HUES64 (cell line): ENCODE results near the gene TBX4.
"Not testable (repeated sequence)": the region's sequence is repeated elsewhere in the genome, so short reads cannot be mapped to it uniquely, and the experiment has no call there.

Experiments
- H3K27ac ChIP-seq: 2 replicates; pipeline ENCODE4 v1.7.0; 2013; ENCODE audit warnings: low read depth, low read length, inconsistent platforms
- H3K27me3 ChIP-seq: 2 replicates; pipeline ENCODE4 v1.6.1; 2013; ENCODE audit warnings: mild to moderate bottlenecking, low read length; ENCODE audit not compliant: insufficient read depth
- H3K36me3 ChIP-seq: 2 replicates; pipeline ENCODE4 v1.6.1; 2013; ENCODE audit warnings: mild to moderate bottlenecking, low read length; ENCODE audit not compliant: insufficient read depth
- H3K4me1 ChIP-seq: 2 replicates; pipeline ENCODE4 v1.6.1; 2013; ENCODE audit warnings: mild to moderate bottlenecking, low read length, moderate library complexity; ENCODE audit not compliant: insufficient read depth
- H3K4me3 ChIP-seq: 2 replicates; pipeline ENCODE4 v1.5.1; 2013; ENCODE audit warnings: mild to moderate bottlenecking, low read length, moderate library complexity
- H3K9ac ChIP-seq: 2 replicates; pipeline ENCODE4 v1.6.1; 2013; ENCODE audit warnings: mild to moderate bottlenecking, low read depth, low read length
- H3K9me3 ChIP-seq: 2 replicates; pipeline ENCODE4 v1.6.1; 2013; ENCODE audit warnings: low read depth, low read length; ENCODE audit not compliant: insufficient read depth
- WGBS: fragments of 150-250, 120-280 bp; methylation state at CpG from one replicate; pipeline ENCODE4 v1.1.7; 2013; ENCODE audit warnings: missing lambda C conversion rate; 5-methylcytosine and 5-hydroxymethylcytosine counted together

Gene TBX4

DNA sequence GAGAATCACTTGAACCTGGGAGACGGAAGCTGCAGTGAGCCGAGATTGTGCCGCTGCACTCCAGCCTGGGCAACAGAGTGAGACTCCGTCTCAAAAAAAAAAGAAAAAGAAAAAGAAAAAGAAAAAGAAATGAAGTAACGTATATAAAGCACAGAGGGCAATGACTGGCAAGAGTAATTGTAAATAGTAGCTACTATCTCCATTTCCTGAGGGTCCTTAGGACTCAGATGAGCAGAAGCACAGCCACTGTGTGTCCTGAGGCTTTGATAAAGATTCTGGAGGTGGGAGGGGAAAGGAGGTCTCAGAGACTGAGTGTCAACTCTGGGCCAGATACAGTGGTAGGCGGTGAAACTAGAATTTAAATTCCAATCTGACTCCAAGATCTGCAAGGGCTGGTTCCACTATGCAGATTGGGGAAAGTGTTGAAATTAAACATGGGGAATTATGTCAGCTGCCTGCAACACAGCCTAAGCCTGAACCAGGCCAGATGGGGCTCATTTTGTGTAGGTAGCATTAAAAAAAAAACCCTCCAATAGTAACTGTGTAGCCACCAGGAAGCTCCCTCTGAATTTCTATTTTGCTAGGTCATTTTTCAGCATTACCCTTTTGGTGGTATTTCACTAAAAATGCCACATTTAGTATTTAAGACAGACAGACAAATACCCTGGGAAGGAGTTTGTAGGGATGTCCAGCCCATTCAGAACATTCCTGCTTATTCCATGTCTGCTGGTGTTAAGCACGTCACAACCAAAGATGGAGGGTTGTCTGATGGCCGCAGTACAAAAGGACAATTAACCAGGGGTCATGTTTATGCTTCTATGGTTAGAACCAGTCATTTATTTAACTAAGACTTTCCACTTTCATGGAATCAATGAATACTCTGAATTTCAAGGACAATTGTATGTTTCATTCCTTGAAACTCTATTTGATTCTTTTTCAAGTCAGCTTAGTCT, 46.1 kb downstream of the TBX4 start:
- no peaks in the 10 kb centered on the region for H3K27me3 ChIP-seq
- no peak overlapping the region for H3K4me3 ChIP-seq
- no peak overlapping the region for H3K27ac ChIP-seq
- no peak overlapping the region for H3K9ac ChIP-seq
- H3K36me3 ChIP-seq = no peaks in the 10 kb centered on the region
- no peaks in the 10 kb centered on the region for H3K9me3 ChIP-seq
- 92% methylated on average over 8 of the region's 8 CpGs for WGBS
- H3K4me1 ChIP-seq = peaks cover 16% of the 10 kb centered on the region

DNA sequence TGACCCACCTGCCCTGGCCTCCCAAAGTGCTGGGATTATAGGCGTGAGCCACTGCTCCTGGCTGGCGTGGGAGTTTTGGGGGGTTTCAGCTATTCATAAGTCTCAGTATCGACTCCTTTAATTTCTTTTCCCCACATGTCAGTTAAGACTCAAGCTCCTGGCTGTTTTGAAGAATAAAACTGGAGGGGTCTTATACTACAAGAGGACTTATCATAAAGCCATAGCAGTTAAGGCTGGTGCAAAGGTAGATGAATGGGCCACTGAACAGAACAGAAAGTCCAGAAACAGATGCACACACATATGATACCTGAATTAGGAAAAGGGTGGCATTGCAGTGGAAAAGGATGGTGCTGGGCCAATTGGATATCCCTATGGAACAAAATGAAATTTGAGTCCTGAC, 47.4 kb downstream of the TBX4 start:
- Histone ChIP-seq H3K9me3 (no peaks in the 10 kb centered on the region), H3K9ac (no peak overlapping the region), H3K36me3 (no peaks in the 10 kb centered on the region), H3K27ac (no peak overlapping the region), H3K27me3 (no peaks in the 10 kb centered on the region), H3K4me3 (no peak overlapping the region), H3K4me1 (peaks cover 16% of the 10 kb centered on the region)
- WGBS = 91% methylated on average over 2 of the region's 3 CpGs

DNA sequence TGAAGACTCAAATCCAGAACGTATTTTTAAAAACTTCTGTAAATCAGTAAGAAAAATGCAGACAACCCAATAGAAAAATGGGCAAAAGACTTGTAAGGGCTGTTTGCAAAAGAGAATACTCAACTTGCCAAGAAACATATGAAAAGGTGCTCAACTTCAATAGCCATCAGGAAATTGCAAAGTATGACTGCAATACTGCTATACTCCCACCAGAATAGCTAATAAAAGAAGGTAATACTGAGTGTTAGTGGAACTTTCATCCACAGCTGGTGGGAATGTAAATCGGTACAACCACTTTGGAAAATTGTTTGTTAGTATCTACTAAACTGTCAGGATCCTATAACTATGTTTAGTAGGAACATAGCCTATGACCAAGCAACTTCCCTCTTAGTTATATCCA, 48.1 kb downstream of the TBX4 start:
- Histone ChIP-seq H3K4me1 (peaks cover 16% of the 10 kb centered on the region), H3K36me3 (no peaks in the 10 kb centered on the region), H3K4me3 (no peak overlapping the region), H3K9me3 (no peaks in the 10 kb centered on the region), H3K27ac (no peak overlapping the region), H3K9ac (no peak overlapping the region), H3K27me3 (no peaks in the 10 kb centered on the region)
- WGBS = 100% methylated on average over 2 of the region's 2 CpGs

DNA sequence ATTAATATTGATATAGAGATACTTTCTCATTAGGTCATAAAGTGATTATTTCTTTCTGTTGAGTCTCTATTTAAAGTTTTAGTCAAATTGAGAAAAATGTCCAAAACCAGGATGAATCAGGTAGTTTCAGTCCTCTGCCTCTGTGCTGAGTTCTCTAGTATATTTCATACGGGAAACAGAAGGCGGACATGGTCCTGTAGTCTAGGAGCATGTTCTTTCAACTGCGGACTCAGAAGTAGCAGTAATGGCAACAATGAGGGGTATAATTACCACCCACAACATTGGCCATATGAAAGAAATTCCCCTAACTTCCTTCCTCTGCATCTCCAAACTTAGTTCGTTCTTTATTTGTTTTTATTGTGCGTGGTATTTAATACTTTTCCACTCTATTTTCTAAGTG, 50.1 kb downstream of the TBX4 start:
- H3K27me3 ChIP-seq = no peaks in the 10 kb centered on the region
- H3K27ac ChIP-seq = no peak overlapping the region
- no peak overlapping the region for H3K4me3 ChIP-seq
- H3K9ac ChIP-seq = no peak overlapping the region
- 94% methylated on average over 4 of the region's 5 CpGs for WGBS
- no peaks in the 10 kb centered on the region for H3K36me3 ChIP-seq
- no peaks in the 10 kb centered on the region for H3K9me3 ChIP-seq
- H3K4me1 ChIP-seq = 0 out of 2 replicates have a peak, but pooled peaks cover under 1% of the 10 kb centered on the region

DNA sequence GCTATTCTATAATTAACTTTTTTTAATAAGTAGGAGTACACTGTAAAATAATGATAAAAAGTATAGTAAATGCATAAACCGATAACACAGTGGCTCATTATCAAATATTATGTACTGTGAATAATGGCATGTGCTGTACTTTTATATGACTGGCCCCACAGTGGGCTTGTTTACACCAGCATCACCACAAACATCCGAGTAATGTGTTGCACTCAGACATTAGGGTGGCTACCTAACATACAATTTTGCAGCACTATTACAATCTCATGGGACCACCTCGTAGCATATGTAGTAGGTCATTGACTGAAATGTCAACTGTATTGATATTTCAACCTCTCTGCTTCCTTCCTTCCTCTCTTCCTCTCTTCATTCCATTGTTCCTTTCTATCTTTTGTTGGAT, 51.7 kb downstream of the TBX4 start:
- Histone ChIP-seq H3K9ac (no peak overlapping the region), H3K4me1 (no peaks in the 10 kb centered on the region), H3K27ac (no peak overlapping the region), H3K4me3 (no peak overlapping the region), H3K36me3 (no peaks in the 10 kb centered on the region), H3K27me3 (no peaks in the 10 kb centered on the region), H3K9me3 (no peaks in the 10 kb centered on the region)
- 80% methylated on average over 2 of the region's 3 CpGs for WGBS

DNA sequence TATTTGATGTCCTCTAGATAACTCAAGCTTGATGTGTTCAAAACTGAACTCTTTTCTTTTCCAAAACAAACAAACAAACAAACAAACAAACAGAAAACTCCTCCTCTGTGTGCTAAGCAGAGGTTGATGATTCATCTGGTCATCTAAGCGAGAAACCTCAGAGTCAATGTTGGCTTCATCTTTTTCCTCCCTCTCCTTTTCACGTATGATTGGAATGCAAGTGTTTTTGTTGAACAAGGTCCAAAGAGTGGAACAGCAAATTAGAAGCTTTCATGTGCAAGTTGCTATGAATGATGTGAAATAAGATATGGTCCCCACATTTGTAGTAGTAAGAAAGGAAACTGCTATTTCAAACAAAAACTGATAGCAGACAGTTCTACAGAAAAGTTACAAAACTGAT, 52.5 kb downstream of the TBX4 start:
- Histone ChIP-seq H3K9me3 (no peaks in the 10 kb centered on the region), H3K27ac (no peak overlapping the region), H3K9ac (no peak overlapping the region), H3K36me3 (no peaks in the 10 kb centered on the region), H3K27me3 (no peaks in the 10 kb centered on the region), H3K4me3 (no peak overlapping the region), H3K4me1 (no peaks in the 10 kb centered on the region)
- 88% methylated on average over 2 of the region's 2 CpGs for WGBS

DNA sequence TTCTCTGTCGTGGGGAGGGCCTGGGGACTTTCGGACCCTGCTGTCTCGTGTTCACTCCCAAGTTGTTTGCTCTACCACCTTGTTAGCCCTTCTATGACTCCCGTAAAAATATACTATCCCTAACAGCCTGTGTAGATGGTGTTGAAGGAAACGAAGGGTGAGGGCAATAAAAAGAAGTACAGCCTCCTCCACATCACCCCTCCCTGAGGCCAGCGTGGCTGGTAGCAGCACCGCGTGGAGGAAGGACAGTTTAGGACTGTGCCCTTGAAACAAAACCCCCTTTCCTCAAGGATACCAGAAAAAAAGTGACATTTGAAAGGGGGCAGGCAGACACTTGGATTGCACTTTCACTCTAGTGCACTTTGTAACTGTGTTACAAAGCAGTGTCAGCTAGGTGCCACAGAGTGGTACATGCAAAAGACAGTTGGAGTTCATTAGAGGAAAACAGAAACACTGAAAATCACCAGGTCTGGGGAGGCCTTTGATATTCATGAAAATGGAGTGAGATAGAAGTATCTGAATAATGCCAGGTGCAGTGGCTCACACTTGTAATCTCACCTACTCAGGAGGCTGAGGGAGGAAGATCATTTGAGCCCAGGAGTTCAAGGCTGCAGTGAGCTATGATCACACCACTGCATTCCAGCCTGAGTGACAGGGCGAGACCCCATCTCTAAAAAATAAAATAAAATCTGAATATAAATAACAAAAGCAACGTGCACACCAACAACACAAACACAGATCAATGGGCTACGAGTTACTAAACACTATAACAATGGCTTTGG, 53.8 kb downstream of the TBX4 start:
- WGBS = 82% methylated on average over 9 of the region's 11 CpGs
- Histone ChIP-seq H3K4me1 (no peaks in the 10 kb centered on the region), H3K4me3 (no peak overlapping the region), H3K36me3 (no peaks in the 10 kb centered on the region), H3K9me3 (no peaks in the 10 kb centered on the region), H3K27ac (no peak overlapping the region), H3K27me3 (no peaks in the 10 kb centered on the region), H3K9ac (no peak overlapping the region)

DNA sequence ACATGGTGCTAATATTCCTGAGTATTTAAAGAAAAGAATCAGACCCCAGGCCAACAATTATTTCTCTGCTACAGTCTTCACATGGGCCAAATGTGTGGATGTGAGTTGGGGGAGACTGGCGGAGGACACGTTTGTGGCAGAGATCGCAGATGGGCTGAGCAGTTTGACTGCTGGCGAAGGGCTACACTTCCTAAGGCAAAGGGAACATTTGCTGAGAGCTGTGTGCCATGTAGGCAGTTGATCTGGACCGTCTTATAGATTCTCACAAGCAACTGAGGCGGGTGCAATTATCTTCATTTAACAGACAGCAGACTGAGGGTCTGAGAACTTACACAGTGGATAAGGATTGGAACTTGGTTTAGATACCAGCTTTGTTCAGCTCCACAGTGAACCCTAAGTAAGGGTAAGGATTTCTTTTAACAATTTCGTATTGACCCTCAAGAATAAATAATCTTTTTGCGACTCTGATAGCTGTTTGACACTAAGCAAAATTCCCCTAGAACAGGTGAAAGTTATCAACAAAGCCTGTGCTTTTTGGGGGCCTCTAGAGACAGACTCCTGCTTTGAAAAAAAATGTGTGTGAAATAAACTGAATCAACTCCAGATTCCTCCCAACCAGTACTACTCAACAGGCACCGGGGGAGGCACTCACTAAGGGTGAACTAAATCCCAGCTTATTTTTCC, 55.3 kb downstream of the TBX4 start:
- Histone ChIP-seq H3K27ac (no peak overlapping the region), H3K4me1 (no peaks in the 10 kb centered on the region), H3K27me3 (no peaks in the 10 kb centered on the region), H3K9ac (no peak overlapping the region), H3K4me3 (no peak overlapping the region), H3K9me3 (no peaks in the 10 kb centered on the region), H3K36me3 (no peaks in the 10 kb centered on the region)
- WGBS = 84% methylated on average over 8 of the region's 9 CpGs

DNA sequence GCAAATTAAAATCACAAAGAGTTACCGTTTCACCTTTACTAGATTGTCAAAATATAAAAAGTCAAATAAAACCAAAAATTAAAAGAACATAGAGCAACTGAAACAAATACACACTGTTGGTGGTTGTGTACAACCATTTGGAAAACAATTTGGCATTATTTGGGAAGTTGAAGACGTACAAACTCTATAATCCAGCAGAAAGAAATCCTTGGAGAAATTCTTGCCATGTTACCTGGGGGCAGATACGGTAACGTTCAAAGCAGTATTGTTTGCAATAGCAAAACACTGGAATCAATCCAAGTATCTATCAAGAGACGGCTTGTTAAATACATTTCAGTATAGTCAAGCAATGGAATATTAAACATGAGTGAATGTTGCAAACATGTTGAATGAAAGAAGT, 56.7 kb downstream of the TBX4 start:
- H3K4me1 ChIP-seq = no peaks in the 10 kb centered on the region
- H3K27me3 ChIP-seq = no peaks in the 10 kb centered on the region
- H3K9me3 ChIP-seq = no peaks in the 10 kb centered on the region
- H3K27ac ChIP-seq = no peak overlapping the region
- no peak overlapping the region for H3K4me3 ChIP-seq
- WGBS = 93% methylated on average over 5 of the region's 5 CpGs
- H3K36me3 ChIP-seq = no peaks in the 10 kb centered on the region
- H3K9ac ChIP-seq = no peak overlapping the region

DNA sequence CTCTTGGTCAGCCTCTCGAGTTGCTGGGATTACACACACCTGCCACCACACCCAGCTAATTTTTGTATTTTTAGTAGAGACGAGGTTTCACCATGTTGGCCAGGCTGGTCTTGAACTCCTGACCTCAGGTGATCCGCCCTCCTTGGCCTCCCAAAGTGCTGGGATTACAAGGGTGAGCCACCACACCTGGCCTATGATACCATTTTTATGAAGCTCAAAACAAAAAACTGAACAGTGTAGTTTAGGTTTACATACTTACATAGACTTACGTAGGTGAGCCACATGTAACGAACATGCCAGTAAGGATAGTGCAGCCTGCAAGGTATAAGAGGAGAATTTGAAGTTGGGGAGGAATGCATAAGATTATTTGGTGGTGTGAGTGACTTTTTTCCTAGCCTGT, 57.2 kb downstream of the TBX4 start:
- not testable (repeated sequence) for H3K9me3 ChIP-seq, H3K27ac ChIP-seq, H3K36me3 ChIP-seq, H3K4me3 ChIP-seq, H3K4me1 ChIP-seq, H3K9ac ChIP-seq, H3K27me3 ChIP-seq
- 98% methylated on average over 5 of the region's 5 CpGs for WGBS

DNA sequence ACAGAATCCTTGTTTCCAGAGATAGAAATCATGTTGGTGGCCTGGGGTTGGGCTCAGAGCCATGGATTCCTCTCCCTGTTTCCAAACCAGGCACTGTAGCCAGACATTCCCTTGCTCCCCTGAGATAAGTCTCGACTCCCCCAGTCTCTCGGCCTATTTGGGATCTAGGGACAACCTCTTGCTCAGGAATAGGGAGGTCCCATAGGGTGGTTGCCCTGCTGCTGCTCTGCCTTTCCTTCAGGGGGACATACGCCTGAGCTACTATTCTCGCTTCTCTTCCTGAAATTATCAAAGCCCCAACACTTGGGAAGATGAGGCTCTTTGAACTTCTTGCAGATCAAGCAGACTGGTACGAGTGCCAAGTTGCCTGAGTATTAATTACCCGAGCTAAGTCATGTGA, 58.0 kb downstream of the TBX4 start:
- Histone ChIP-seq H3K4me3 (no peak overlapping the region), H3K4me1 (no peaks in the 10 kb centered on the region), H3K27me3 (no peaks in the 10 kb centered on the region), H3K36me3 (no peaks in the 10 kb centered on the region), H3K9ac (no peak overlapping the region), H3K9me3 (no peaks in the 10 kb centered on the region), H3K27ac (no peak overlapping the region)
- 89% methylated on average over 6 of the region's 6 CpGs for WGBS
